GM12873 (cell line): ENCODE data around the gene YKT6.

Experiments
- CTCF ChIP-seq: IDR thresholded peaks from 2 replicates; pipeline ENCODE4 v1.5.1; 2012; ENCODE audit warnings: low read depth, mild to moderate bottlenecking, moderate library complexity, low read length, control low read depth; ENCODE audit not compliant: insufficient read depth; ENCODE audit errors: missing control alignments

The YKT6 gene

GRCh38 chr7:44251881-44252280 lies 51.1 kb downstream of the YKT6 start:
- no peak for TF ChIP-seq CTCF

GRCh38 chr7:44256459-44256858 lies 55.7 kb downstream of the YKT6 start:
- TF ChIP-seq CTCF: no peak

GRCh38 chr7:44257213-44257612 lies 56.4 kb downstream of the YKT6 start:
- TF ChIP-seq CTCF: no peak

- no peak for TF ChIP-seq CTCF
These were observed 57.0 kb downstream of the YKT6 start for GRCh38 chr7:44257618-44258422.

GRCh38 chr7:44258423-44258760 lies 57.6 kb downstream of the YKT6 start:
- no peak for TF ChIP-seq CTCF

GRCh38 chr7:44258865-44259546 lies 58.2 kb downstream of the YKT6 start:
- no peak for TF ChIP-seq CTCF

GRCh38 chr7:44259547-44260457 lies 59.0 kb downstream of the YKT6 start:
- TF ChIP-seq CTCF: no peak
